Esophagus squamous epithelium (tissue), 5 donors: ENCODE data around the gene MPLKIP. TPM values are rescaled to one million over a fixed set of nuclear protein-coding genes. Genes with fewer than 3 reads are reported as not detected.

ENCODE experiments used
- DNase-seq: peaks from one replicate; lab custom pipeline; 2025; lab: John Stamatoyannopoulos, UW
- H3K27ac ChIP-seq, 4 donors: fragments of 200-600 bp; sonication (generic); one replicate each; pipeline ENCODE4 v1.5.1; 2016 to 2019; ENCODE audit warnings: mild to moderate bottlenecking in 1 of 4
- H3K27me3 ChIP-seq, 4 donors: fragments of 200-600 bp; sonication (generic); 1 replicate in 3 of 4; 2 replicates in 1 of 4; pipeline versions ENCODE4 v1.5.1 to v1.6.0; 2017 to 2021; ENCODE audit warnings: antibody characterized with exemption in 1 of 4
- H3K36me3 ChIP-seq, 3 donors: fragments of 200-600 bp; sonication (generic); one replicate each; pipeline ENCODE4 v1.5.1; 2016 to 2019
- H3K4me1 ChIP-seq, 3 donors: fragments of 200-600 bp; sonication (generic); one replicate each; pipeline ENCODE4 v1.5.1; 2017 to 2019
- H3K4me3 ChIP-seq, 4 donors: fragments of 200-600 bp; sonication (generic); 1 replicate in 3 of 4; 2 replicates in 1 of 4; pipeline ENCODE4 v1.5.1; 2016 to 2019; ENCODE audit warnings: mild to moderate bottlenecking in 2 of 4, moderate library complexity in 1 of 4
- H3K9me3 ChIP-seq, 3 donors: fragments of 200-600 bp; sonication (generic); one replicate each; pipeline ENCODE4 v1.5.1; 2016 to 2019
- CTCF ChIP-seq, 6 experiments: fragments of 450-650 bp in 4 of 6; fragments of 200-600 bp in 2 of 6; sonication (generic) in 2 of 6; IDR thresholded peaks; one replicate each; pipeline ENCODE4 v1.5.1; 2016 to 2019; ENCODE audit warnings: antibody characterized with exemption in 6 of 6, mild to moderate bottlenecking in 4 of 6, moderate library complexity in 4 of 6
- POLR2A ChIP-seq, 4 donors: fragments of 450-650 bp; IDR thresholded peaks; one replicate each; pipeline ENCODE4 v1.6.1; 2017; ENCODE audit warnings: antibody characterized with exemption in 4 of 4, mild to moderate bottlenecking in 4 of 4, moderate library complexity in 3 of 4
- WGBS, 2 donors: methylation state at CpG; one replicate each; pipeline ENCODE4 v1.1.5; 2018; 5-methylcytosine and 5-hydroxymethylcytosine counted together
- intact Hi-C: fragments of 100-400 bp; cut with DNase I; formaldehyde crosslinking; loops from one replicate; pipeline ENCODE4 v1.15.0; 2022
- total RNA-seq, 4 donors: library from RNA; depleted of rRNA; stranded (reverse); fragments of >200 nt; gene quantifications; one replicate each; pipeline ENCODE4 v1.1.0, GENCODE V29; 2016
- donor health status: DM: yes; HTN: yes; CAD: no.

The MPLKIP gene
- total RNA-seq, 4 donors from 2014 or later: 29.8 to 43.9 (median 38.4) TPM

- intact Hi-C loops: no loop called here
- 78 to 92% methylated on average over 3 of the region's 3 CpGs for WGBS, 2 donors
- no peak overlapping the region for H3K27ac ChIP-seq
These were observed 33.2 kb downstream of the MPLKIP start for GRCh38 chr7:40101201-40101600.

GRCh38 chr7:40099837-40100236 lies 34.6 kb downstream of the MPLKIP start:
- peaks cover 0 to 20% (median under 1%) of the 10 kb centered on the region in 3 donors for H3K36me3 ChIP-seq
- WGBS, 2 donors: 88 to 97% methylated on average over 4 of the region's 4 CpGs

More at GRCh38 chr7:40101201-40101600, 33.2 kb downstream of the MPLKIP start:
- no peak overlapping the region for H3K4me3 ChIP-seq
- no peaks in the 10 kb centered on the region for H3K27me3 ChIP-seq
- TF ChIP-seq CTCF (IDR thresholded peaks at IDR 0.05) (no peak), POLR2A (IDR thresholded peaks at IDR 0.05) (no peak)
- H3K9me3 ChIP-seq: no peaks in the 10 kb centered on the region
- DNase-seq: no peak
- H3K36me3 ChIP-seq: peaks cover 0 to 6% (median 0%) of the 10 kb centered on the region in 3 donors
- H3K4me1 ChIP-seq: peaks cover 0 to 4% (median 0%) of the 10 kb centered on the region in 3 donors

GRCh38 chr7:40098810-40099209 lies 35.6 kb downstream of the MPLKIP start:
- H3K4me1 ChIP-seq: peaks cover 0 to 4% (median 0%) of the 10 kb centered on the region in 3 donors
- H3K36me3 ChIP-seq: peaks cover 9 to 30% (median 10%) of the 10 kb centered on the region in 3 donors
- H3K9me3 ChIP-seq: no peaks in the 10 kb centered on the region
- DNase-seq: no peak
- no peak overlapping the region for H3K27ac ChIP-seq
- no peak overlapping the region for H3K4me3 ChIP-seq
- no peaks in the 10 kb centered on the region for H3K27me3 ChIP-seq
- no peak for TF ChIP-seq CTCF (IDR thresholded peaks at IDR 0.05)
- TF ChIP-seq POLR2A (IDR thresholded peaks at IDR 0.05): no peak
- intact Hi-C loops: no loop called here

More at GRCh38 chr7:40099837-40100236, 34.6 kb downstream of the MPLKIP start:
- intact Hi-C loops: no loop called here
- H3K4me3 ChIP-seq: no peak overlapping the region
- H3K27ac ChIP-seq: no peak overlapping the region
- H3K27me3 ChIP-seq: no peaks in the 10 kb centered on the region
- no peaks in the 10 kb centered on the region for H3K9me3 ChIP-seq
- DNase-seq: no peak
- no peak for TF ChIP-seq POLR2A (IDR thresholded peaks at IDR 0.05)
- no peak for TF ChIP-seq CTCF (IDR thresholded peaks at IDR 0.05)
- H3K4me1 ChIP-seq: peaks cover 0 to 4% (median 0%) of the 10 kb centered on the region in 3 donors

- intact Hi-C loops: no loop called here
- no peaks in the 10 kb centered on the region for H3K27me3 ChIP-seq
- TF ChIP-seq CTCF (IDR thresholded peaks at IDR 0.05) (no peak), POLR2A (IDR thresholded peaks at IDR 0.05) (no peak)
- H3K9me3 ChIP-seq: no peaks in the 10 kb centered on the region
- H3K36me3 ChIP-seq: peaks cover 9 to 41% (median 19%) of the 10 kb centered on the region in 3 donors
- peaks cover 0 to 4% (median 0%) of the 10 kb centered on the region in 3 donors for H3K4me1 ChIP-seq
- WGBS, 2 donors: 58 to 78% methylated on average over 2 of the region's 2 CpGs
- no peak overlapping the region for H3K27ac ChIP-seq
- H3K4me3 ChIP-seq: no peak overlapping the region
- no peak for DNase-seq
These were observed 36.7 kb downstream of the MPLKIP start for GRCh38 chr7:40097728-40098127.

GRCh38 chr7:40095695-40096327 lies 38.6 kb downstream of the MPLKIP start:
- no peak for DNase-seq
- Histone ChIP-seq H3K36me3 (peaks cover 9 to 58% (median 19%) of the 10 kb centered on the region in 3 donors), H3K4me3 (no peak overlapping the region), H3K27ac (no peak overlapping the region), H3K9me3 (no peaks in the 10 kb centered on the region), H3K4me1 (peaks cover 0 to 4% (median 0%) of the 10 kb centered on the region in 3 donors), H3K27me3 (no peaks in the 10 kb centered on the region)
- TF ChIP-seq POLR2A (IDR thresholded peaks at IDR 0.05) (no peak), CTCF (IDR thresholded peaks at IDR 0.05) (no peak)
- WGBS, 2 donors: 32 to 50% methylated on average over 1 of the region's 1 CpG
- intact Hi-C loops: no loop called here
